GM19468 (cell line): ENCODE results near the gene DIAPH2.

Experiments
- ATAC-seq: cut with Tn5 transposase; IDR thresholded peaks from one replicate; pipeline ENCODE4 v1.9.1; 2021; ENCODE audit warnings: mild to moderate bottlenecking, moderate library complexity, moderate number of reproducible peaks; ENCODE audit not compliant: unreplicated experiment; ENCODE audit errors: extremely low read depth

Gene DIAPH2

GRCh38 chrX:97334850-97335249 lies 650.2 kb downstream of the DIAPH2 start:
- ATAC-seq: no peak

- ATAC-seq: no peak
Observed at GRCh38 chrX:97344724-97345123, 660.1 kb downstream of the DIAPH2 start.

- ATAC-seq: no peak
Observed at GRCh38 chrX:97358941-97359340, 674.3 kb downstream of the DIAPH2 start.

- no peak for ATAC-seq
Observed at GRCh38 chrX:97363843-97364242, 679.2 kb downstream of the DIAPH2 start.

GRCh38 chrX:97366237-97366636 lies 681.6 kb downstream of the DIAPH2 start:
- ATAC-seq: no peak

GRCh38 chrX:97367125-97367524 lies 682.5 kb downstream of the DIAPH2 start:
- no peak for ATAC-seq

- ATAC-seq: no peak
Observed at GRCh38 chrX:97369947-97370346, 685.3 kb downstream of the DIAPH2 start.

GRCh38 chrX:97372001-97372766 lies 687.5 kb downstream of the DIAPH2 start:
- ATAC-seq: no peak

- ATAC-seq: no peak
Observed at GRCh38 chrX:97374266-97374665, 689.6 kb downstream of the DIAPH2 start.

- ATAC-seq: no peak
Observed at GRCh38 chrX:97380200-97380599, 695.6 kb downstream of the DIAPH2 start.

GRCh38 chrX:97384685-97385084 lies 700.0 kb downstream of the DIAPH2 start:
- no peak for ATAC-seq

GRCh38 chrX:97387004-97387403 lies 702.4 kb downstream of the DIAPH2 start:
- no peak for ATAC-seq

- ATAC-seq: no peak
Observed at GRCh38 chrX:97389761-97390192, 705.1 kb downstream of the DIAPH2 start.

GRCh38 chrX:97397371-97397770 lies 712.7 kb downstream of the DIAPH2 start:
- no peak for ATAC-seq

- no peak for ATAC-seq
Observed at GRCh38 chrX:97398030-97398551, 713.4 kb downstream of the DIAPH2 start.

- peak; percentile 12 for ATAC-seq
Observed at GRCh38 chrX:97399400-97399799, 714.8 kb downstream of the DIAPH2 start.

- no peak for ATAC-seq
Observed at GRCh38 chrX:97400492-97400891, 715.9 kb downstream of the DIAPH2 start.

- no peak for ATAC-seq
Observed at GRCh38 chrX:97401154-97401553, 716.5 kb downstream of the DIAPH2 start.

GRCh38 chrX:97401586-97402136 lies 717.0 kb downstream of the DIAPH2 start:
- no peak for ATAC-seq

- ATAC-seq: no peak
Observed at GRCh38 chrX:97402333-97402732, 717.7 kb downstream of the DIAPH2 start.

- ATAC-seq: no peak
Observed at GRCh38 chrX:97402903-97403302, 718.3 kb downstream of the DIAPH2 start.
